ENCODE data around the gene PLCH2.

The PLCH2 gene, protein sequence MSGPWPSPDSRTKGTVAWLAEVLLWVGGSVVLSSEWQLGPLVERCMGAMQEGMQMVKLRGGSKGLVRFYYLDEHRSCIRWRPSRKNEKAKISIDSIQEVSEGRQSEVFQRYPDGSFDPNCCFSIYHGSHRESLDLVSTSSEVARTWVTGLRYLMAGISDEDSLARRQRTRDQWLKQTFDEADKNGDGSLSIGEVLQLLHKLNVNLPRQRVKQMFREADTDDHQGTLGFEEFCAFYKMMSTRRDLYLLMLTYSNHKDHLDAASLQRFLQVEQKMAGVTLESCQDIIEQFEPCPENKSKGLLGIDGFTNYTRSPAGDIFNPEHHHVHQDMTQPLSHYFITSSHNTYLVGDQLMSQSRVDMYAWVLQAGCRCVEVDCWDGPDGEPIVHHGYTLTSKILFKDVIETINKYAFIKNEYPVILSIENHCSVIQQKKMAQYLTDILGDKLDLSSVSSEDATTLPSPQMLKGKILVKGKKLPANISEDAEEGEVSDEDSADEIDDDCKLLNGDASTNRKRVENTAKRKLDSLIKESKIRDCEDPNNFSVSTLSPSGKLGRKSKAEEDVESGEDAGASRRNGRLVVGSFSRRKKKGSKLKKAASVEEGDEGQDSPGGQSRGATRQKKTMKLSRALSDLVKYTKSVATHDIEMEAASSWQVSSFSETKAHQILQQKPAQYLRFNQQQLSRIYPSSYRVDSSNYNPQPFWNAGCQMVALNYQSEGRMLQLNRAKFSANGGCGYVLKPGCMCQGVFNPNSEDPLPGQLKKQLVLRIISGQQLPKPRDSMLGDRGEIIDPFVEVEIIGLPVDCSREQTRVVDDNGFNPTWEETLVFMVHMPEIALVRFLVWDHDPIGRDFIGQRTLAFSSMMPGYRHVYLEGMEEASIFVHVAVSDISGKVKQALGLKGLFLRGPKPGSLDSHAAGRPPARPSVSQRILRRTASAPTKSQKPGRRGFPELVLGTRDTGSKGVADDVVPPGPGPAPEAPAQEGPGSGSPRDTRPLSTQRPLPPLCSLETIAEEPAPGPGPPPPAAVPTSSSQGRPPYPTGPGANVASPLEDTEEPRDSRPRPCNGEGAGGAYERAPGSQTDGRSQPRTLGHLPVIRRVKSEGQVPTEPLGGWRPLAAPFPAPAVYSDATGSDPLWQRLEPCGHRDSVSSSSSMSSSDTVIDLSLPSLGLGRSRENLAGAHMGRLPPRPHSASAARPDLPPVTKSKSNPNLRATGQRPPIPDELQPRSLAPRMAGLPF (N-terminal part only)

GRCh38 chr1:2476061-2476999, at the start of gene PLCH2:
Gene PLCH2 (plus strand): TSS chr1:2476289. CDS start chr1:2476589, 300 bp downstream.
- TF ChIP-seq, protein P1, sequence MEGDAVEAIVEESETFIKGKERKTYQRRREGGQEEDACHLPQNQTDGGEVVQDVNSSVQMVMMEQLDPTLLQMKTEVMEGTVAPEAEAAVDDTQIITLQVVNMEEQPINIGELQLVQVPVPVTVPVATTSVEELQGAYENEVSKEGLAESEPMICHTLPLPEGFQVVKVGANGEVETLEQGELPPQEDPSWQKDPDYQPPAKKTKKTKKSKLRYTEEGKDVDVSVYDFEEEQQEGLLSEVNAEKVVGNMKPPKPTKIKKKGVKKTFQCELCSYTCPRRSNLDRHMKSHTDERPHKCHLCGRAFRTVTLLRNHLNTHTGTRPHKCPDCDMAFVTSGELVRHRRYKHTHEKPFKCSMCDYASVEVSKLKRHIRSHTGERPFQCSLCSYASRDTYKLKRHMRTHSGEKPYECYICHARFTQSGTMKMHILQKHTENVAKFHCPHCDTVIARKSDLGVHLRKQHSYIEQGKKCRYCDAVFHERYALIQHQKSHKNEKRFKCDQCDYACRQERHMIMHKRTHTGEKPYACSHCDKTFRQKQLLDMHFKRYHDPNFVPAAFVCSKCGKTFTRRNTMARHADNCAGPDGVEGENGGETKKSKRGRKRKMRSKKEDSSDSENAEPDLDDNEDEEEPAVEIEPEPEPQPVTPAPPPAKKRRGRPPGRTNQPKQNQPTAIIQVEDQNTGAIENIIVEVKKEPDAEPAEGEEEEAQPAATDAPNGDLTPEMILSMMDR (IDR thresholded peaks at IDR 0.05; ENCODE audit: low read depth, low read length, missing control alignments), result no peak
- no peak within 1 kb of the TSS for H3K4me3 ChIP-seq (ENCODE audit: low read depth, low read length)
- DNase-seq (ENCODE audit: low read depth), result no peak

- TF ChIP-seq, protein P1 (IDR thresholded peaks at IDR 0.05; ENCODE audit: low read depth, low read length, missing control alignments), result no peak
- DNase-seq (ENCODE audit: low read depth), result no peak
- H3K4me3 ChIP-seq (ENCODE audit: low read depth, low read length), result no peak overlapping the region
Measured at GRCh38 chr1:2426540-2426939, 49.5 kb upstream of the PLCH2 start.

- H3K4me3 ChIP-seq (ENCODE audit: low read depth, low read length), result no peak overlapping the region
- DNase-seq (ENCODE audit: low read depth), result no peak
- TF ChIP-seq, protein P1 (IDR thresholded peaks at IDR 0.05; ENCODE audit: low read depth, low read length, missing control alignments), result no peak
Measured at GRCh38 chr1:2427051-2427450, 49.0 kb upstream of the PLCH2 start.

GRCh38 chr1:2427976-2428375, 48.1 kb upstream of the PLCH2 start:
- no peak overlapping the region for H3K4me3 ChIP-seq (ENCODE audit: low read depth, low read length)
- DNase-seq (ENCODE audit: low read depth), result no peak

GRCh38 chr1:2428490-2428889, 47.6 kb upstream of the PLCH2 start:
- no peak for DNase-seq (ENCODE audit: low read depth)
- H3K4me3 ChIP-seq (ENCODE audit: low read depth, low read length), result no peak overlapping the region
- TF ChIP-seq, protein P1 (IDR thresholded peaks at IDR 0.05; ENCODE audit: low read depth, low read length, missing control alignments), result no peak

More at GRCh38 chr1:2427976-2428375, 48.1 kb upstream of the PLCH2 start:
- TF ChIP-seq, protein P1 (IDR thresholded peaks at IDR 0.05; ENCODE audit: low read depth, low read length, missing control alignments), result no peak
